ENCODE measurements around the gene PTPRT. TPM values are rescaled to one million over a fixed set of nuclear protein-coding genes. Genes with fewer than 3 reads are reported as not detected.

Gene PTPRT
- total RNA-seq, 1 experiment from 2014 or later, result not detected

- TF ChIP-seq SIN3A (IDR thresholded peaks at IDR 0.05; ENCODE audit: borderline replicate concordance, insufficient read depth, low read depth, low read length) (no peak), POLR2AphosphoS5 (IDR thresholded peaks at IDR 0.05; ENCODE audit: low read depth, low read length) (no peak), CTCF (IDR thresholded peaks at IDR 0.05) (no peak), REST (IDR thresholded peaks at IDR 0.05; ENCODE audit: insufficient read depth in 1 of 2, low read depth in 2 of 2, low read length in 1 of 2) (no peak), TCF7L2 (IDR thresholded peaks at IDR 0.05; ENCODE audit: low read depth, low read length) (no peak)
- H3K4me1 ChIP-seq (ENCODE audit: control insufficient read depth, insufficient read depth, low read length), result no peaks in the 10 kb centered on the region
- BruUV-seq (replicated peaks), result no TSS peak
- no peaks in the 10 kb centered on the region for H3K9me3 ChIP-seq (ENCODE audit: control insufficient read depth, insufficient read depth, low read depth, low read length)
- no peak for DNase-seq (ENCODE audit: low read depth, low spot score)
- no peak overlapping the region for H3K4me3 ChIP-seq (ENCODE audit: low read depth in 2 of 2, low read length in 2 of 2)
- H3K27ac ChIP-seq (ENCODE audit: low read length), result no peak overlapping the region
- intact Hi-C loops (cut with micrococcal nuclease; ENCODE audit: unreplicated experiment) (no loop called here), in situ Hi-C loops (cut with HindIII; ENCODE audit: low pct_unique_long_range_greater_than_20kb, low sequenced_read_pairs) (no loop called here)
- H3K36me3 ChIP-seq (ENCODE audit: control insufficient read depth, insufficient read depth, low read length), result no peaks in the 10 kb centered on the region
- no peak for ATAC-seq
- H3K27me3 ChIP-seq (ENCODE audit: control insufficient read depth, insufficient read depth, low read length), result no peaks in the 10 kb centered on the region; the same call in 1 of the 2 replicates
- CTCF ChIA-PET, result no interaction called here
- POLR2A ChIA-PET, result no interaction called here
Observed at GRCh38 chr20:42098418-42098817, 1091.3 kb downstream of the PTPRT start.

GRCh38 chr20:42097741-42098140, 1092.0 kb downstream of the PTPRT start:
- no TSS peak for BruUV-seq (replicated peaks)
- Histone ChIP-seq H3K9me3 (ENCODE audit: control insufficient read depth, insufficient read depth, low read depth, low read length) (no peaks in the 10 kb centered on the region), H3K27ac (ENCODE audit: low read length) (no peak overlapping the region)

More at GRCh38 chr20:42097741-42098140, 1092.0 kb downstream of the PTPRT start:
- in situ Hi-C loops (cut with HindIII; ENCODE audit: low pct_unique_long_range_greater_than_20kb, low sequenced_read_pairs) (no loop called here), intact Hi-C loops (cut with micrococcal nuclease; ENCODE audit: unreplicated experiment) (no loop called here)
- H3K36me3 ChIP-seq (ENCODE audit: control insufficient read depth, insufficient read depth, low read length), result no peaks in the 10 kb centered on the region
- no peak overlapping the region for H3K4me3 ChIP-seq (ENCODE audit: low read depth in 2 of 2, low read length in 2 of 2)
- H3K4me1 ChIP-seq (ENCODE audit: control insufficient read depth, insufficient read depth, low read length), result no peaks in the 10 kb centered on the region
- ATAC-seq (no peak), DNase-seq (ENCODE audit: low read depth, low spot score) (no peak)
- no peak for TF ChIP-seq TCF7L2 (IDR thresholded peaks at IDR 0.05; ENCODE audit: low read depth, low read length)
- no peak for TF ChIP-seq CTCF (IDR thresholded peaks at IDR 0.05)
- no peak for TF ChIP-seq POLR2AphosphoS5 (IDR thresholded peaks at IDR 0.05; ENCODE audit: low read depth, low read length)
- no peak for TF ChIP-seq REST (IDR thresholded peaks at IDR 0.05; ENCODE audit: insufficient read depth in 1 of 2, low read depth in 2 of 2, low read length in 1 of 2)
- no peak for TF ChIP-seq SIN3A (IDR thresholded peaks at IDR 0.05; ENCODE audit: borderline replicate concordance, insufficient read depth, low read depth, low read length)
- no peaks in the 10 kb centered on the region; the same call in 1 of the 2 replicates for H3K27me3 ChIP-seq (ENCODE audit: control insufficient read depth, insufficient read depth, low read length)
- CTCF ChIA-PET, result no interaction called here
- POLR2A ChIA-PET, result no interaction called here

All from Panc1 (cell line).